ENCODE data around the gene METTL6. TPM values are rescaled to one million over a fixed set of nuclear protein-coding genes. Genes with fewer than 3 reads are reported as not detected.

The METTL6 gene
- total and polyA plus RNA-seq, 4 donors = 8.6 to 35.4 (median 13.2) TPM

DNA sequence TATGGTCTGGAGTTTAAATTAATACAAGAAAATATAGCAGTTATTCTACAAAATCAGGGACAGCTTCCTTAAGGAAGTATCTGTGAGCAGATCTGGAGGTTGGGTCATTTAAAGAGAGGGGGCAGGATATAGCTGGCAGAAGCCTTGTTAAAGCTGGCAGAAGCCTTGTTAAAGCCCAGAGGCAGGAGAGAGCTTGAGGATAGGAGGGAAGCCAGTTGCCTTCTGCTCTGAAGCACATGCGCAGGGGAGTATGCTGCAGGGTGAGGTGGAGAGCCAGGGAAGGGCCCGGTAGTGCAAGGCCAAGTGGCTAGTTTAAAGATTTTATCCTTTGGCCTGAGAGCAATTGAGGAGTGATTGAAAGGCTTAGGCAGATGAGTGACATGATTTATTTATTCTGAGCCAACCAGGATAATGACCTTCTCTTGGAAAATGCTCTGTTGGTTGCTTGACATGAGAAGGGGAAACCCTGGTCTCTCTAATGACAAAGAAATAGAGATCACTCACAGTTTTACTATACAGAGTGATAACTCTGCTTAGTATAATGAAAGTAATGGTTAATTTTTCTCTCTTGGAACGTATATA is 4.0 kb upstream of the METTL6 start:
- WGBS, 2 donors = 83 to 90% methylated on average over 3 of the region's 3 CpGs
- peaks cover 19 to 32% (median 24%) of the 10 kb centered on the region in 4 donors for H3K36me3 ChIP-seq (ENCODE audit: control insufficient read depth in 4 of 4, insufficient read depth in 4 of 4, low read length in 4 of 4)
- DNase-seq (no peak), ATAC-seq (ENCODE audit: insufficient read depth, low FRiP score) (no peak)
- no peak overlapping the region for H3K9ac ChIP-seq (ENCODE audit: insufficient read depth in 1 of 2, low read length in 2 of 2)
- H3K9me3 ChIP-seq (ENCODE audit: control insufficient read depth in 4 of 4, insufficient read depth in 3 of 4, low read length in 3 of 4) = no peaks in the 10 kb centered on the region
- no peak overlapping the region for H3K4me3 ChIP-seq
- no peak overlapping the region for H3K27ac ChIP-seq (ENCODE audit: low read depth in 1 of 2, low read length in 1 of 2)
- H3K27me3 ChIP-seq (ENCODE audit: control insufficient read depth in 3 of 3, insufficient read depth in 3 of 3, low read length in 2 of 3) = no peaks in the 10 kb centered on the region
- TF ChIP-seq, protein P1, sequence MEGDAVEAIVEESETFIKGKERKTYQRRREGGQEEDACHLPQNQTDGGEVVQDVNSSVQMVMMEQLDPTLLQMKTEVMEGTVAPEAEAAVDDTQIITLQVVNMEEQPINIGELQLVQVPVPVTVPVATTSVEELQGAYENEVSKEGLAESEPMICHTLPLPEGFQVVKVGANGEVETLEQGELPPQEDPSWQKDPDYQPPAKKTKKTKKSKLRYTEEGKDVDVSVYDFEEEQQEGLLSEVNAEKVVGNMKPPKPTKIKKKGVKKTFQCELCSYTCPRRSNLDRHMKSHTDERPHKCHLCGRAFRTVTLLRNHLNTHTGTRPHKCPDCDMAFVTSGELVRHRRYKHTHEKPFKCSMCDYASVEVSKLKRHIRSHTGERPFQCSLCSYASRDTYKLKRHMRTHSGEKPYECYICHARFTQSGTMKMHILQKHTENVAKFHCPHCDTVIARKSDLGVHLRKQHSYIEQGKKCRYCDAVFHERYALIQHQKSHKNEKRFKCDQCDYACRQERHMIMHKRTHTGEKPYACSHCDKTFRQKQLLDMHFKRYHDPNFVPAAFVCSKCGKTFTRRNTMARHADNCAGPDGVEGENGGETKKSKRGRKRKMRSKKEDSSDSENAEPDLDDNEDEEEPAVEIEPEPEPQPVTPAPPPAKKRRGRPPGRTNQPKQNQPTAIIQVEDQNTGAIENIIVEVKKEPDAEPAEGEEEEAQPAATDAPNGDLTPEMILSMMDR (IDR thresholded peaks at IDR 0.05; ENCODE audit: control extremely low read depth, extremely low read depth) = no peak
- peaks cover 0 to 21% (median 4%) of the 10 kb centered on the region in 5 donors for H3K4me1 ChIP-seq (ENCODE audit: control insufficient read depth in 5 of 5, insufficient read depth in 5 of 5, low read length in 5 of 5)

DNA sequence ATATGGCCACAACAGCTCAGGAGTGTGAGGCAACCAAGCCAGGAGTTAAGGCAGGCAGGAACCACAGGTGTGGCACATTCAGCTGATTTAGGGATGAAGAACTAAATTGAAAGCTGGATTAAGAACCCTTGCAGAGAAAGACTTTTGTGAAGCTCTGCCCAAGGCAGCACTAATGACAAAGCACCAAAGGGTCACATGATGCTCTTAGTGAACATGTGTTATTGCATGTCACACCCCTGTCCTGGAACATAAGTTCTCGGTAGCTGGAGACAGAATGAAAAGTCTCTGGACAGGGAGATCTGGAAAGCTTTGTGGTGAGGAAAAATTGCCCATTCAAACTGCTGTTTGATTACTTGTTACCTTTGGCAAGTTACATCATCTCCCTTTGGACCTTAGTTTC is 3.3 kb upstream of the METTL6 start:
- Histone ChIP-seq H3K4me3 (no peak overlapping the region), H3K9ac (ENCODE audit: insufficient read depth in 1 of 2, low read length in 2 of 2) (no peak overlapping the region), H3K36me3 (ENCODE audit: control insufficient read depth in 4 of 4, insufficient read depth in 4 of 4, low read length in 4 of 4) (peaks cover 14 to 28% (median 20%) of the 10 kb centered on the region in 4 donors), H3K9me3 (ENCODE audit: control insufficient read depth in 4 of 4, insufficient read depth in 3 of 4, low read length in 3 of 4) (no peaks in the 10 kb centered on the region), H3K27ac (ENCODE audit: low read depth in 1 of 2, low read length in 1 of 2) (no peak overlapping the region), H3K27me3 (ENCODE audit: control insufficient read depth in 3 of 3, insufficient read depth in 3 of 3, low read length in 2 of 3) (no peaks in the 10 kb centered on the region), H3K4me1 (ENCODE audit: control insufficient read depth in 5 of 5, insufficient read depth in 5 of 5, low read length in 5 of 5) (peaks cover 0 to 24% (median 8%) of the 10 kb centered on the region in 5 donors)
- no peak for ATAC-seq (ENCODE audit: insufficient read depth, low FRiP score)
- no peak for DNase-seq
- 80 to 88% methylated on average over 1 of the region's 1 CpG for WGBS, 2 donors
- TF ChIP-seq, protein P1 (IDR thresholded peaks at IDR 0.05; ENCODE audit: control extremely low read depth, extremely low read depth) = no peak

DNA sequence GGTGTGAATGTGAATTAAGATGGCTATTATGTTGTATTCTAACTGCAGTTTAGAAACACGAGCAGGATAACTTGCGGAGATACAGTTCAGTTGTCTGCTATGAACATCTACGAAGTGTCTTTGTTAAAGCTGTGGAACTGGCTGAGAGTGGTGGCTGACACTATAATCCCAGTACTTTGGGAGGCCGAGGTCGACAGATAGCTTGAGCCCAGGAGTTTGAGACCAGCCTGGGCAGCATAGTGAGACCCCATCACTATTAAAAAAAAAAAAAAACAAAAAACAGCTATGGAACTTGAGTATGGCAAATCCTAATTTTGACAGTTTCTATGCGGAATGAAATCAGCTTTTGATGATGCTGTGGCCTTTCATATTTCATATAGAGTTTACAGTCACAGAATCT is 1.7 kb upstream of the METTL6 start:
- DNase-seq (no peak), ATAC-seq (ENCODE audit: insufficient read depth, low FRiP score) (no peak)
- Histone ChIP-seq H3K9me3 (ENCODE audit: control insufficient read depth in 4 of 4, insufficient read depth in 3 of 4, low read length in 3 of 4) (no peaks in the 10 kb centered on the region), H3K4me3 (no peak overlapping the region), H3K27ac (ENCODE audit: low read depth in 1 of 2, low read length in 1 of 2) (no peak overlapping the region), H3K4me1 (ENCODE audit: control insufficient read depth in 5 of 5, insufficient read depth in 5 of 5, low read length in 5 of 5) (peaks cover 0 to 24% (median 8%) of the 10 kb centered on the region in 5 donors), H3K27me3 (ENCODE audit: control insufficient read depth in 3 of 3, insufficient read depth in 3 of 3, low read length in 2 of 3) (no peaks in the 10 kb centered on the region), H3K36me3 (ENCODE audit: control insufficient read depth in 4 of 4, insufficient read depth in 4 of 4, low read length in 4 of 4) (peaks cover 4 to 14% (median 9%) of the 10 kb centered on the region in 4 donors), H3K9ac (ENCODE audit: insufficient read depth in 1 of 2, low read length in 2 of 2) (no peak overlapping the region)
- whole genome bisulfite sequencing, 2 donors = 91 to 94% methylated on average over 6 of the region's 6 CpGs
- TF ChIP-seq, protein P1 (IDR thresholded peaks at IDR 0.05; ENCODE audit: control extremely low read depth, extremely low read depth) = no peak

DNA sequence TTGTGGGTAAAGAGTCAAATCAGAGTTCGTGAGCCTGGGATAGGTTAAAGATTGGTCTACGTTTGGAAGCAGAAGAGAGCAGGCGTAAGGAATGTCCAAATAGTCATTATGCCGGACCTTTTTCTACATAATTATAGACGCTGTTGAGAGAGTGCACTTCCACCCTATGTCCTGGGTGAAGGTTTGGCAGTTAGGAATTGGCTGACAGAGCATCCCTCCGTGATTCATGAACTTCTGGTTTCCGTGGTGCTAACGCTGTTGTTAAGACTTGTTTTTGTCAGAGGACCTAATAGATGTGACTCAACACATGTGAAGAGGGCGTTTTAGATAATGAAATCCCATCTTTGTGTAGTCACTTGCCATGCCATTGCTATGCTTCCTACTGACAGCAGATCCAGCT is 1.2 kb upstream of the METTL6 start:
- Histone ChIP-seq H3K27ac (ENCODE audit: low read depth in 1 of 2, low read length in 1 of 2) (peak overlapping the region in 1 of 2 donors; percentile 71), H3K36me3 (ENCODE audit: control insufficient read depth in 4 of 4, insufficient read depth in 4 of 4, low read length in 4 of 4) (peaks cover 8 to 12% (median 10%) of the 10 kb centered on the region in 4 donors), H3K4me3 (peak overlapping the region; percentile 87), H3K27me3 (ENCODE audit: control insufficient read depth in 3 of 3, insufficient read depth in 3 of 3, low read length in 2 of 3) (no peaks in the 10 kb centered on the region), H3K4me1 (ENCODE audit: control insufficient read depth in 5 of 5, insufficient read depth in 5 of 5, low read length in 5 of 5) (peaks cover 0 to 24% (median 8%) of the 10 kb centered on the region in 5 donors), H3K9ac (ENCODE audit: insufficient read depth in 1 of 2, low read length in 2 of 2) (peak overlapping the region; percentile 70 to 71), H3K9me3 (ENCODE audit: control insufficient read depth in 4 of 4, insufficient read depth in 3 of 4, low read length in 3 of 4) (no peaks in the 10 kb centered on the region)
- DNase-seq = no peak
- TF ChIP-seq, protein P1 (IDR thresholded peaks at IDR 0.05; ENCODE audit: control extremely low read depth, extremely low read depth) = no peak
- WGBS, 2 donors = 15 to 24% methylated on average over 9 of the region's 9 CpGs
- ATAC-seq (ENCODE audit: insufficient read depth, low FRiP score) = peak; percentile 44
